SU-DHL-6 (cell line): ENCODE results near the gene VAV3.

ENCODE experiments used
- EZH2phosphoT487 ChIP-seq: fragments of 200-600 bp; sonication (generic), shearing (Covaris generic); conservative IDR thresholded peaks from 2 replicates; pipeline ENCODE4 v1.6.1; 2018; ENCODE audit warnings: mild to moderate bottlenecking, antibody characterized with exemption, low read length, moderate library complexity, mixed read lengths
- TF ChIP-seq, protein P1 (sequence below): fragments of 200-600 bp; sonication (generic); IDR thresholded peaks from one replicate; pipeline ENCODE4 v1.5.1; 2017; ENCODE audit warnings: antibody characterized with exemption, mild to moderate bottlenecking, low read length, moderate library complexity; ENCODE audit not compliant: insufficient read depth, poor library complexity, severe bottlenecking

DNA sequence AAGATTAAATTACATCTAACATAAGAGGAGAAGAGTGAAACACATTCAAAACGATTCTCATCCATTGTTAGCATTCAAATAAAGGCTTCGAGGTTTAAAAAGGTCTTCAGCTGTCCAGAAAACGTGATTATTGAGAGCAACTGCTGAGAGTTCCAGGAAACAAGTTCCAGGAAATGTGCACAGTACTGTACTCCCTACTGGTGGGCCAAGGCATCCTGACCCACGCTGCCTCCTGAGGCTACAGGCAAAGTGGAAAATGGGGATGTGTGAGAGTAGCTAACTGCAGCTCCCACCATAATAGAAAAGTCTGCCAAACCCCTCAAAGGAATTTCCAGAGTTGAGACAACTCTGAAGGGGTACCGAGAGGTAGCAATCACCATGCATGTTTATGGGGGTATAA is 2.0 kb downstream of the VAV3 start:
- TF ChIP-seq, protein P1, sequence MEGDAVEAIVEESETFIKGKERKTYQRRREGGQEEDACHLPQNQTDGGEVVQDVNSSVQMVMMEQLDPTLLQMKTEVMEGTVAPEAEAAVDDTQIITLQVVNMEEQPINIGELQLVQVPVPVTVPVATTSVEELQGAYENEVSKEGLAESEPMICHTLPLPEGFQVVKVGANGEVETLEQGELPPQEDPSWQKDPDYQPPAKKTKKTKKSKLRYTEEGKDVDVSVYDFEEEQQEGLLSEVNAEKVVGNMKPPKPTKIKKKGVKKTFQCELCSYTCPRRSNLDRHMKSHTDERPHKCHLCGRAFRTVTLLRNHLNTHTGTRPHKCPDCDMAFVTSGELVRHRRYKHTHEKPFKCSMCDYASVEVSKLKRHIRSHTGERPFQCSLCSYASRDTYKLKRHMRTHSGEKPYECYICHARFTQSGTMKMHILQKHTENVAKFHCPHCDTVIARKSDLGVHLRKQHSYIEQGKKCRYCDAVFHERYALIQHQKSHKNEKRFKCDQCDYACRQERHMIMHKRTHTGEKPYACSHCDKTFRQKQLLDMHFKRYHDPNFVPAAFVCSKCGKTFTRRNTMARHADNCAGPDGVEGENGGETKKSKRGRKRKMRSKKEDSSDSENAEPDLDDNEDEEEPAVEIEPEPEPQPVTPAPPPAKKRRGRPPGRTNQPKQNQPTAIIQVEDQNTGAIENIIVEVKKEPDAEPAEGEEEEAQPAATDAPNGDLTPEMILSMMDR: no peak
- no peak for TF ChIP-seq EZH2phosphoT487
